ENCODE results near the gene CLP1.

Gene CLP1

DNA sequence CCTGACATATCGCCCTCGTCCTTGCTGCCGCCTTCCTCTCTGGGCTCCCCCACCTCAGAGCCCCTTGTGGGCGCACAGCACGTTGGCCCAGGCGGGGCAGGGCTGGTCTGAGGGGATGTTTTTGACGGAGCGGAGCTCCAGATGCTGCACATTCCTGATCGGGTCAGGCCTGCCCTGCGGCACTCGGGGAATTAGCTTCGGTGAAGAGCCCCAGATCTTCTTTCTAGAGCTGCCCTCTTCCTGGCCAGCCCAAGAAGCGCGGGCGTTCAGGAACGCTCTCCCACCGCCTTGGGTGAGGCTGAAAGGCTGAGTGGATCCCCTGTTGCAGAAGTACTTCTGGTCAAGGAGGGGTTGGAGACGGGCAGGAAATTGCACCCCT, 19.9 kb upstream of the CLP1 start:
- Histone ChIP-seq H3K4me1 (ENCODE audit: control insufficient read depth in 1 of 2, insufficient read depth in 1 of 2, low read depth in 1 of 2, low read length in 1 of 2) (peaks cover 16 to 21% of the 10 kb centered on the region in 2 experiments), H3K27me3 (peaks cover 90% of the 10 kb centered on the region), H3K4me3 (ENCODE audit: low read depth in 1 of 2, low read length in 1 of 2) (peak overlapping the region in 1 of 2 experiments; percentile 62), H3K27ac (no peak overlapping the region), H3K36me3 (no peaks in the 10 kb centered on the region), H3K9me3 (no peaks in the 10 kb centered on the region)
- TF ChIP-seq, protein P1, sequence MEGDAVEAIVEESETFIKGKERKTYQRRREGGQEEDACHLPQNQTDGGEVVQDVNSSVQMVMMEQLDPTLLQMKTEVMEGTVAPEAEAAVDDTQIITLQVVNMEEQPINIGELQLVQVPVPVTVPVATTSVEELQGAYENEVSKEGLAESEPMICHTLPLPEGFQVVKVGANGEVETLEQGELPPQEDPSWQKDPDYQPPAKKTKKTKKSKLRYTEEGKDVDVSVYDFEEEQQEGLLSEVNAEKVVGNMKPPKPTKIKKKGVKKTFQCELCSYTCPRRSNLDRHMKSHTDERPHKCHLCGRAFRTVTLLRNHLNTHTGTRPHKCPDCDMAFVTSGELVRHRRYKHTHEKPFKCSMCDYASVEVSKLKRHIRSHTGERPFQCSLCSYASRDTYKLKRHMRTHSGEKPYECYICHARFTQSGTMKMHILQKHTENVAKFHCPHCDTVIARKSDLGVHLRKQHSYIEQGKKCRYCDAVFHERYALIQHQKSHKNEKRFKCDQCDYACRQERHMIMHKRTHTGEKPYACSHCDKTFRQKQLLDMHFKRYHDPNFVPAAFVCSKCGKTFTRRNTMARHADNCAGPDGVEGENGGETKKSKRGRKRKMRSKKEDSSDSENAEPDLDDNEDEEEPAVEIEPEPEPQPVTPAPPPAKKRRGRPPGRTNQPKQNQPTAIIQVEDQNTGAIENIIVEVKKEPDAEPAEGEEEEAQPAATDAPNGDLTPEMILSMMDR (IDR thresholded peaks at IDR 0.05): no peak

DNA sequence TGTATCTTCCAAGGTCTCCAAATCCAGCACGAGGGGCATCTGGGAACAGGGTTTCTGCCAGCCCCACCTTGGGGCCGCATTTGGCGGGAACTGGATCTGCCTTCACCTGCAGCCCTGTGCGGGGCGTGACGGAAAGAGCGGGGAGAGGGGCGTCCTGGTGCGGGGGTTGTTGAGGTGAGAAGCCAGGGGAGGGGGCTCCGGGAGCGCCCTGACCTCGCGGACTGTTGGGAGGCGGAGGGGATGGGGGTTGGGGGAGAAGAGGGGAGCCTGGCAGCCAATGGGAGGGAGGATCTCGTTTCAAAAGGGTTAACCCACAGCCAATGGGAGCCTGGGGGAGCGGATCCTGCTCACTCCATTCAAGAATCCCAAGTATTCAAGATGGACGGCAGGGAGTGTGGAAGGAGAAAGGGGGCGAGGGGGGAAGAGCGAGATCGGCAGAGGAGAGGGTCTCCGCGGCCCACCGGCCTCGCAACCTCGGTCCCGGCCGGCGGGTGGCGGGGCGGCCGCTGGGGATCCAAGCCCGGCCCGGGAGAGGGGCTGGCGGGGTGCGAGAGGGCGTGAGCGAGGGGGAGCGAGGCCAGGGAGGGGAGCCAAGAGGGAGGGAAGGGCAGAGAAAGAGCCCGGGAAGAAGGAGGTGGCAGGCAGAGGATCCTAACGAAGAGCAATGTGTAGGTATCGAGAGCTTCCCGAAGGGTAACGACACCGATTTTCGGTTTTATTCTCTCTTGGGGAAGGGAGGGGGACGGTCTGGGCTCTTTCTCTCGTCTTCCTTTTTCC, 19.4 kb upstream of the CLP1 start:
- TF ChIP-seq, protein P1 (IDR thresholded peaks at IDR 0.05): no peak
- H3K36me3 ChIP-seq: no peaks in the 10 kb centered on the region
- peaks cover 16 to 21% of the 10 kb centered on the region in 2 experiments for H3K4me1 ChIP-seq (ENCODE audit: control insufficient read depth in 1 of 2, insufficient read depth in 1 of 2, low read depth in 1 of 2, low read length in 1 of 2)
- no peaks in the 10 kb centered on the region for H3K9me3 ChIP-seq
- peaks cover 88% of the 10 kb centered on the region for H3K27me3 ChIP-seq
- no peak overlapping the region for H3K27ac ChIP-seq
- H3K4me3 ChIP-seq (ENCODE audit: low read depth in 1 of 2, low read length in 1 of 2): peak overlapping the region; percentile 31 to 62

DNA sequence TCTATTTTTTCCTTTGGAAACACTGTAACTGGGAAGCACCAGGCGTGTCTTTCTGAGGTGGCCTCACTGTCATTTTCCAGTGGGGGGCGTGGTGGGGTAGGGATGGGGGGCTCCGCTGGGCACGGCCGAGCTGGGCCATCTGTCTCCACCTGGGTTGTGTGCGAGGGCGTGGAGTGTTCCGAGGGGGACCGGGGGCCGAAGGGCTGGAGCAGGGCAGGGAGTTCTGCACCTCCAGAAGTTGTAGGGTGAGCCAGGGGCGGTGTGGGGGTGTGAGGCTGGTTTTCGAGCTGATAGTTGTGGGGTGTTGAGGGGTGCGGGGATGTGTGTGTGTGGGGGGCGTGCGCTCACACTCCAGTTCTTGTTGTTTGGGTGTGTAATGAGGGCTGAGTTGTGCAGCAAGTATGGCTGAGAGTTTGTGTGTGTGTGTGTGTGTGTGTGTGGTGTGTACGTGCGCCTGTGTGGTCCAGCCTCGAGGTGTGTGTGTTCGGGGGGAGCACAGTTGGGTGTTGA, 18.7 kb upstream of the CLP1 start:
- Histone ChIP-seq H3K27me3 (peaks cover 89% of the 10 kb centered on the region), H3K9me3 (no peaks in the 10 kb centered on the region), H3K4me3 (ENCODE audit: low read depth in 1 of 2, low read length in 1 of 2) (peak overlapping the region; percentile 31 to 62), H3K36me3 (no peaks in the 10 kb centered on the region), H3K27ac (no peak overlapping the region), H3K4me1 (ENCODE audit: control insufficient read depth in 1 of 2, insufficient read depth in 1 of 2, low read depth in 1 of 2, low read length in 1 of 2) (peaks cover 16 to 21% of the 10 kb centered on the region in 2 experiments)
- TF ChIP-seq, protein P1 (IDR thresholded peaks at IDR 0.05): no peak

DNA sequence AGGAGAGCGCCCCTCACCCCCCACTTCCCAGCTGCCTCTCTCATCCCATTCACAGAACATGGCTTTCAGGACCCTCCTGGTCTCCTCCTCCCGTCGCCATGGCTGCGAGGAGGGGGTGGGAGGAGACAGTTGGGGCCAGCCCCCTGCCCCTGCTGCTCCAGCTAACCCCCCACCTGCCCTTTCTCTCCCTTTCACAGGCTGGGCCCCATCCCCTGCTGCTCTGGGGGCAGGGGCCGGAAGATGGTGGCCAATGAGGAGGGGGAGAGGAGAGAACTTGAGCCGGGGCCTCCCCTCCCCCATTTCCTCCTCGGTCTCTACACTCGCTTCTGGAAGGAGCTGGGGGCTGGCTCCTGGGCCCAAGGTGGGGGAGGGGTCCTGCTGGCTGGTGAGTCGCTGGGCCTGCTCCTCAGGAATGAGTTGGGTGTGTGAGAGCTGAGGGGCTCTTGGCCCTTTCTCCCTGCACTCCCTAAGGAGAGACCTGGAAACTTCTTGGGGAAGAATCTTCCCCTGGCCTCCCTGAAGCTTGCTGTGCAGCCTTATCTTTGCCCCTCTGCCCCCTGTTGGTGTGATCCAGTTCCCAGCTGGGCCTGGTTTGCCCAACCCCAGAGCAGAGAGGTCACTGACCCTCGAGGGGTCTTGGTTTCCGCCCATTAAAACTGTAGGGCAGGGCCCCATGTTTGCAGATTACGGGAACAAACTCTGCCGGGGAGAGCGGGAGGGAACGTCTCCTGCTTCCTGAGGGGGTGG, 18.1 kb upstream of the CLP1 start:
- TF ChIP-seq, protein P1 (IDR thresholded peaks at IDR 0.05): no peak
- no peaks in the 10 kb centered on the region for H3K36me3 ChIP-seq
- peaks cover 89% of the 10 kb centered on the region for H3K27me3 ChIP-seq
- H3K4me1 ChIP-seq (ENCODE audit: control insufficient read depth in 1 of 2, insufficient read depth in 1 of 2, low read depth in 1 of 2, low read length in 1 of 2): peaks cover 16 to 21% of the 10 kb centered on the region in 2 experiments
- peak overlapping the region in 1 of 2 experiments; percentile 62 for H3K4me3 ChIP-seq (ENCODE audit: low read depth in 1 of 2, low read length in 1 of 2)
- no peak overlapping the region for H3K27ac ChIP-seq
- H3K9me3 ChIP-seq: no peaks in the 10 kb centered on the region

DNA sequence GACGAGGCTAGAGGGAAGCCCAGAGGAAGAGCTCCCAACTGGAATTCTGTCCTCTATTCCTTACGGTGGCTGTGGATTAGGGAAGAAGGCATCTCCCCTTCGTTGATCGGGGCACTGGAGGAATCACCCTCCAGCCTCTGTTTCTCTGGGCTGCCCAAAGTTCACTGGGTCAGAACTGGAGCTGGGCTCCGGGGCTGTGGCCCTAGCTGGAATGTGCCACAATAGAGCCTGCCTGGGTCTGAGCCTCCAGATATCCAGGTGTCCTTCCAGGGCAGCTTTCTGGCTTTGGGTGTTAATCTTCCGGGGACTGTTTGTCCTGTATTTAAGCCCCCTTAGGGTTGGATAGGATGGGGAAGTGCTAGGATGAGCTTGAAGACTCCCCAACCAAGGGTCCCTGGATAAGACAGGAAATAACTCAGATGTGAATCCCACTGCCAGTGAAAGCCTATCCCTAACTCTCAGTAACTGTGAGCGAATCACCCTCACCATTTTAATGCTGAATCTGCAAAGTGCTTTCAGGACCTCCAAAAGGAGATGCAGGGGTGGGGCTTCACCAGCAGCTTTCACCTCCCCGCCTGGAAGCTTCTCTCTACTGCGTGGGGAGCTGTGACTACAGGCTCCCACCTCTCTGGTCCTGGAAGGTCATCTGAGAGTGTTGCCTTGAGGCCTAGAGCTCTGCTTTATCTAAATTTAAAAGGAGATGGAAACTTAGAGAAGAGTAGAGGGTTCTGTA, 17.3 kb upstream of the CLP1 start:
- no peak overlapping the region for H3K27ac ChIP-seq

More for the DNA sequence above, 17.3 kb upstream of the CLP1 start:
- Histone ChIP-seq H3K27me3 (peaks cover 89% of the 10 kb centered on the region), H3K9me3 (no peaks in the 10 kb centered on the region), H3K4me1 (ENCODE audit: control insufficient read depth in 1 of 2, insufficient read depth in 1 of 2, low read depth in 1 of 2, low read length in 1 of 2) (peaks cover 16 to 21% of the 10 kb centered on the region in 2 experiments), H3K36me3 (no peaks in the 10 kb centered on the region), H3K4me3 (ENCODE audit: low read depth in 1 of 2, low read length in 1 of 2) (no peak overlapping the region)
- TF ChIP-seq, protein P1 (IDR thresholded peaks at IDR 0.05): no peak
